HG03354 (cell line): ENCODE data around the gene SORCS2.

Experiments
- ATAC-seq: cut with Tn5 transposase; IDR thresholded peaks from one replicate; pipeline ENCODE4 v1.9.1; 2021; ENCODE audit warnings: mild to moderate bottlenecking; ENCODE audit not compliant: unreplicated experiment, poor library complexity, severe bottlenecking

The SORCS2 gene

GRCh38 chr4:7358100-7358735 is 165.9 kb downstream of the SORCS2 start:
- ATAC-seq: no peak

- ATAC-seq: no peak
Observed at GRCh38 chr4:7359400-7360062, 167.2 kb downstream of the SORCS2 start.

- no peak for ATAC-seq
Observed at GRCh38 chr4:7360806-7361205, 168.5 kb downstream of the SORCS2 start.

GRCh38 chr4:7361280-7361895 is 169.1 kb downstream of the SORCS2 start:
- ATAC-seq: no peak

GRCh38 chr4:7362341-7362740 is 170.0 kb downstream of the SORCS2 start:
- no peak for ATAC-seq

- no peak for ATAC-seq
Observed at GRCh38 chr4:7362862-7363430, 170.6 kb downstream of the SORCS2 start.

GRCh38 chr4:7364979-7365378 is 172.6 kb downstream of the SORCS2 start:
- no peak for ATAC-seq

- ATAC-seq: no peak
Observed at GRCh38 chr4:7365462-7366179, 173.3 kb downstream of the SORCS2 start.

- ATAC-seq: no peak
Observed at GRCh38 chr4:7366180-7366945, 174.0 kb downstream of the SORCS2 start.

- ATAC-seq: no peak
Observed at GRCh38 chr4:7366954-7367353, 174.6 kb downstream of the SORCS2 start.

GRCh38 chr4:7367406-7367805 is 175.1 kb downstream of the SORCS2 start:
- ATAC-seq: no peak

GRCh38 chr4:7367864-7368277 is 175.5 kb downstream of the SORCS2 start:
- ATAC-seq: no peak

GRCh38 chr4:7368296-7368695 is 176.0 kb downstream of the SORCS2 start:
- ATAC-seq: no peak

- no peak for ATAC-seq
Observed at GRCh38 chr4:7369511-7369910, 177.2 kb downstream of the SORCS2 start.

- ATAC-seq: no peak
Observed at GRCh38 chr4:7370038-7370437, 177.7 kb downstream of the SORCS2 start.

- ATAC-seq: no peak
Observed at GRCh38 chr4:7371210-7371941, 179.0 kb downstream of the SORCS2 start.

GRCh38 chr4:7372673-7373072 is 180.3 kb downstream of the SORCS2 start:
- no peak for ATAC-seq

GRCh38 chr4:7374571-7374970 is 182.2 kb downstream of the SORCS2 start:
- ATAC-seq: no peak

GRCh38 chr4:7375427-7375826 is 183.1 kb downstream of the SORCS2 start:
- no peak for ATAC-seq
